H1 (cell line): ENCODE data around the gene PMP22. TPM values are rescaled to one million over a fixed set of nuclear protein-coding genes. Genes with fewer than 3 reads are reported as not detected.

Experiments
- polyA plus RNA-seq, 7 experiments: library from polyadenylated mRNA; depleted of rRNA in 3 of 7; stranded (reverse) in 5 of 7; unstranded in 2 of 7; fragments of >200 nt in 5 of 7; fragments of 200-250 nt in 2 of 7; gene quantifications; 1 replicate in 5 of 7; 2 replicates in 1 of 7; 4 replicates in 1 of 7; pipeline versions ENCODE4 v1.2.1 to v1.2.3, GENCODE V29; 2011 to 2013; ENCODE audit warnings: missing spikeins in 2 of 7, mixed read lengths in 2 of 7
- total RNA-seq: library from RNA; stranded (reverse); fragmentation: NEBNext Ultra II Directional; extraction: Animal tissue kit (Norgen Biotek cat#: 25700); gene quantifications from 2 replicates; pipeline ENCODE4 v1.2.1, GENCODE V29; 2021
- TF ChIP-seq, protein P1 (sequence below), 3 experiments: IDR thresholded peaks; 1 replicate in 2 of 3; 2 replicates in 1 of 3; pipeline versions ENCODE4 v1.5.1 to v1.6.1; 2011; ENCODE audit warnings: low read length in 3 of 3, mild to moderate bottlenecking in 3 of 3, inconsistent platforms in 2 of 3, low read depth in 1 of 3, moderate library complexity in 1 of 3; ENCODE audit not compliant: insufficient read depth in 1 of 3; ENCODE audit errors: control extremely low read depth in 1 of 3

The PMP22 gene
- total and polyA plus RNA-seq, 2 of the 8 experiments (the other 6 are each of a cell fraction or from before 2014, with no cell fraction given) = 0.84 to 4.9 TPM

DNA sequence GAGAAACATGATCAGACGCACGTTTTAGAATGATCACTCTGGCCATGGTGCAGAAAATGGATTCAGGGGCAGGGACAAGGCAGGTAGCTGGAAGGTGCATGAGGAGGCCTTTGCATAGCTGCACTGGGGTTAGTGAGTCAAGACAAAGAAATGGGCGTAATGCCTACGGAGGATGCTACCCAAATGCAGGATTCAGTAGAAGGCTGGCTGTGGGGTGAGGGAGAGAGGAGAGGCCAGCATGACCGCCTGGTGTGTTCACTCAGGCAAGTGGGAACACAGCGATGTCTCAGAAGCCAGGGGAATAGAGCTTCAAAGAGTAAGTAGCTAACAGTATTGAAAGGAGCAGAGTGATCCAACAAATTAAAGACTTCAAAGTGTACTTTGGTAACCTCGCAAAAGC, 31.2 kb downstream of the PMP22 start (continued):
- TF ChIP-seq, protein P1, sequence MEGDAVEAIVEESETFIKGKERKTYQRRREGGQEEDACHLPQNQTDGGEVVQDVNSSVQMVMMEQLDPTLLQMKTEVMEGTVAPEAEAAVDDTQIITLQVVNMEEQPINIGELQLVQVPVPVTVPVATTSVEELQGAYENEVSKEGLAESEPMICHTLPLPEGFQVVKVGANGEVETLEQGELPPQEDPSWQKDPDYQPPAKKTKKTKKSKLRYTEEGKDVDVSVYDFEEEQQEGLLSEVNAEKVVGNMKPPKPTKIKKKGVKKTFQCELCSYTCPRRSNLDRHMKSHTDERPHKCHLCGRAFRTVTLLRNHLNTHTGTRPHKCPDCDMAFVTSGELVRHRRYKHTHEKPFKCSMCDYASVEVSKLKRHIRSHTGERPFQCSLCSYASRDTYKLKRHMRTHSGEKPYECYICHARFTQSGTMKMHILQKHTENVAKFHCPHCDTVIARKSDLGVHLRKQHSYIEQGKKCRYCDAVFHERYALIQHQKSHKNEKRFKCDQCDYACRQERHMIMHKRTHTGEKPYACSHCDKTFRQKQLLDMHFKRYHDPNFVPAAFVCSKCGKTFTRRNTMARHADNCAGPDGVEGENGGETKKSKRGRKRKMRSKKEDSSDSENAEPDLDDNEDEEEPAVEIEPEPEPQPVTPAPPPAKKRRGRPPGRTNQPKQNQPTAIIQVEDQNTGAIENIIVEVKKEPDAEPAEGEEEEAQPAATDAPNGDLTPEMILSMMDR (IDR thresholded peaks at IDR 0.05; ENCODE audit: control extremely low read depth in 1 of 3, insufficient read depth in 1 of 3, low read depth in 1 of 3, low read length in 3 of 3) = no peak
